Stimulated activated naive CD4-positive, alpha-beta T cell (primary cell): ENCODE results near the gene CAP1.
A peak's percentile ranks its signal among the peaks of the same experiment; 100 is the strongest.

Source experiments
- DNase-seq, 6 experiments: peaks; one replicate each; lab custom pipeline; 2025; lab: John Stamatoyannopoulos, UW

CAP1 gene

GRCh38 chr1:40058453-40059337 is 18.2 kb downstream of the CAP1 start:
- no peak for DNase-seq

DNA sequence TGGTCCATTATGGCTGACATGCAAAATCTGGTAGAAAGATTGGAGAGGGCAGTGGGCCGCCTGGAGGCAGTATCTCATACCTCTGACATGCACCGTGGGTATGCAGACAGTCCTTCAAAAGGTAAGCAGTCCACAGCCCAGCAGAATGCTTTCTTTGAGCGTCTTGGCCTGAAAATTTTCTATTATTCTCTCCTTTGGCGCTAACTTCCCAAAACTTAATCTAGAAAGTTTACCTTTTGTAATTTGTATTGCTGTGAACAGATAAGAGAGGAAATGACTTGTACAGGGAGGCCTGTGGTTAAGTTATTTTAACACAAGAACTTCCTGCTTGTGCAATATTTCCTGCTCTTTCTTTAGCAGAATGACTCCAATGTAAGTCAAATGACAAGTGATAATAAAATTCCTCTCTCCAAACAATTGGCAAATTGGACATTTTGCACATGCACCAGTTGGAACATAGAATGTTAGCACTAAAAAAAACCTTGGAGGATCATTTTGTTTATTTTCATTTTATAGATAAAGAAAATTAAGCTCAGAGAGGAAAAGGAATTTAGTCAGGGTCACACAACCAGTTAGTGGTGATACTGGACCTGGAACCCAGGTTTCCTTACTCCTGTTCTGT is 18.9 kb downstream of the CAP1 start:
- peak in 3 of 6 experiments; percentile 42 to 59 (median 56) for DNase-seq

DNA sequence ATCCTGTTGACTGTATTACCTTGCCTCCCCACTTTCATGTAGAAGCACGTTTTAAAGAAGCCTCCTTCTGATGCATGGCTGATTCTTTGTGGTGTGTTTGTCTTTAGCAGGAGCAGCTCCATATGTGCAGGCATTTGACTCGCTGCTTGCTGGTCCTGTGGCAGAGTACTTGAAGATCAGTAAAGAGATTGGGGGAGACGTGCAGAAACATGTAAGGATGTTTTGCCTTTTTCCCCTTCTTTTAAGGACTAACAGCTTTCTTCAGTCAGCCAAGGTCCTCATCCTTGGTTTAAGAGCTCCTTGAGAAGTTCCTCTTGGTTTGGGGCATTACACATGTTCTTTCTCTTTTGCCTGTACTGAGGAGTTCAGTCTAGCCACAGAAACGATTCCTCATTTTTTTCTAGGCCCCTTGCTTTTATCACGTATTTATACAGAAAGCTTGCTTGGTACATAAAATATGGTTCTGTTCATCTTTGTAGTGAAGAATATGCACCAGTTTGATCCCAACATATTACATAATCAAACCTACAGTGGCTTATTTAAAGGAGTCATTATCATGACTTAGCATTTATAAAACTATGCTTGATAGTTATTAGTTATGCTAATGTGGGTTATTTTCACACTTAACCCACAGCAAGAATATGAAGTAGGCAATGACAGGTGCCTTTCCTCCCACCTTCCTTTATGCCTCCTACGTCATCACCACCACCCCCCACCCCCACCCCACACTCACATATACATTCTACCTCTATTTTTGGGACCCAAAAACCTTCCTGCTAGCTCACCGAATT is 19.6 kb downstream of the CAP1 start:
- DNase-seq = peak in 1 of 6 experiments; percentile 30

DNA sequence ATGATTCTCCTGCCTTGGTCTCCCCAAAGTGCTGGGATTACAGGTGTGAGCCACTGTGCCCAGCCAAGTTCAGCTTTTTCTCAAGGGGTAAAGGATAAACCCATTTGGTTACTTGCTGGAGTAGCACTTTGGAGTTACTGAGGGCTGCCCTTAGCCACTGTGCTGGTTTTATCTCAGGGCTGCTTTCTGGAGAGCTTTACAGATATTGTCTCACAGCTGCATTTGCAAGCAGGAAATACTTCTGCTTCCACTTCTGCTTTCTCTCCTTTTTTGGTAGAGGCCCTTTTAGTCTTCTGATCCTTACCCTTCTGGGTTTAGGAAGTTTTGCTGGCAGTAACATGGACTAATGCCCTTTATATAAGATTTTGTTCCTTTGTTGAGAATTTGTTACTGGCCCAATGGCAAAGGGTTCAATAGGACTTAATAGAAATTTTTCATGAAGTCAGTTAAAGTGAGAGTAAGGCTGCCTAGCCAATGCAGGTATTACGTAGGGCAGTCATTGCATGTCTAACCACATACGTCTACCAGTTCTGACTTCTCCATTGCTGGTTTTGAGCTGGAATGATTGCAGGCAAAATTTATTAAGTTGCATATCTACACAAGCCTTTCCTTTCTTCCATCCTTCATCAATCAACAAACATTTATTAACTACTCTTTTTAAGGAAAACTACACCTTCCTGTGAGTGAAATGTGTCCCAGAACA is 24.4 kb downstream of the CAP1 start:
- peak in 1 of 6 experiments; percentile 26 for DNase-seq

GRCh38 chr1:40067023-40067422 is 26.5 kb downstream of the CAP1 start:
- no peak for DNase-seq

- no peak for DNase-seq
Observed at GRCh38 chr1:40067851-40068250, 27.3 kb downstream of the CAP1 start.

GRCh38 chr1:40072142-40072541 is 31.6 kb downstream of the CAP1 start:
- no peak for DNase-seq

DNA sequence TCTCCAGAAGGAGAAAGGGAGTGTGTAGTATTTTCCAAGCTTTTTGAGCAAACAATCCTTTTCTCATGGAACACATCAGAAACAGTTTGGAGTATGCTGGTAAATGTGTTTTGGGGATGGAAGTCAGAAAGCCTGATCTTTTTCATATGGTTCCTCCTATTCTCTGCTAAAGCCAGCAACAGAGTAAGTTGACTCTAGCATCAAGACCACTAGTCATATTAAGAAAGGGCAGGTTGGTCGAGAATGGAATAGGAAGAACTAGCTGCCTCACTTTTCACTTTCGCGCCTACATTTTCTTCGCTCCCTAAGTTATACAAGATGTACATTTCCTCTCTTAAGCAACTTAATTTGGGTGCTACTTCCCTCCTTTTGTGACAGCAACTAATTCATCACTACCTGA is 32.5 kb downstream of the CAP1 start:
- DNase-seq = no peak

DNA sequence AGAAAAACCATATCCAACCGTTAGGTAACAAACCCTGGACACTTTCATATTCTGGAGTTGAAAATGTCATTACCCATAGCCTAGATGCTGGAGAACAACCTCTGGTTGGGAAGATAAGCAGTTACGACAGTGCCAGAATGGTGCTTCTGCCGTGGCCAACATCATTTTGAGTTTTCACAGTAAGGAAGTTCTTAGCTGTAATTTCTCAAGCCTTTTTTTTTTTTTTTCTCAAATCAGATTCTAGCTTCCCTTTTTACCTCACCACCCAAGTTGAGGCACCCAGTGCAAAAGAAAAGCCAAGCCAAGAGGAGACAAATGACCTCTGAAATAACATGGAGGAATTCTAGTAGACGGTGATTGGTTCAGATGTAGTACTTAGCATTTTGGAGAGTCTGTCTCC is 34.7 kb downstream of the CAP1 start:
- DNase-seq = no peak

GRCh38 chr1:40076895-40077312 is 36.4 kb downstream of the CAP1 start:
- DNase-seq = no peak

DNA sequence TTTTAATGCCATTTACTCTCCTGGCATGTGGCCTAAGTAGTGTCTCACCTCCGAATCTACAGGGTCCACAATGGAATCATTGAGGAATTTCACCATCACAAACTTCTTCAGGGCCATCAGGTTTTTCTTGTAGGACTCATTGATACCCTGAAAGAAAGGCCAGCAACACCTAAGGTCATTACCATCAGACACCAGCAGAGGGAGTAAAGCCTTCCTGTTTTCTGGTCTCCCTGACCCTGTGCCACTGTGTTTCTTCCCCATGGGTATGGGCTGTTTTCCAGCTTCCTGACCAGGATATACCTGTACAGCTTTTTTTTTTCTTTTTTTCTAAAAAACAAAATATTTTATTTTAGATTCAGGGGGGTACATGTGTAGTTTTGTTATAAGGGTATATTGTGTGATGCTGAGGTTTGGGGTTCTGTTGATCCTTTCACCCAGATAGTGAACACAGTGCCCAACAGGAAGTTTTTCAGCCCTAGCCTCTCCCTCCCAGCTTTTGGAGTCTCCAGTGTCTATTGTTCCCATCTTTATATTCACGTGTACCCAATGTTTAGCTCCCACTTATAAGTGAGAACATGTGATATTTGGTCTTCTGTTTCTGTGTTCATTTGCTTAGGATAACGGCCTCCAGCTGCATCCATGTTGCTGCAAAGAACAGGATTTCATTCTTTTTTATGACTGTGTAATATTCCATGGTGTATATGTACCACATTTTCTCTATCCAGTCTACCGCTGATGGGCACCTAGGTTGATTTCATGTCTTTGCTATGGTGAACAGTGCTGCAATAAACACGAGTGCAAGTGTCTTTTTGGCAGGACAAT is 38.2 kb downstream of the CAP1 start:
- DNase-seq = peak; percentile 8 to 69 (median 20)

GRCh38 chr1:40079774-40080400 is 39.4 kb downstream of the CAP1 start:
- no peak for DNase-seq

- no peak for DNase-seq
Observed at GRCh38 chr1:40081871-40082270, 41.3 kb downstream of the CAP1 start.

- peak in 2 of 6 experiments; percentile 12 to 21 for DNase-seq
Observed at GRCh38 chr1:40084750-40085149, 44.2 kb downstream of the CAP1 start.

DNA sequence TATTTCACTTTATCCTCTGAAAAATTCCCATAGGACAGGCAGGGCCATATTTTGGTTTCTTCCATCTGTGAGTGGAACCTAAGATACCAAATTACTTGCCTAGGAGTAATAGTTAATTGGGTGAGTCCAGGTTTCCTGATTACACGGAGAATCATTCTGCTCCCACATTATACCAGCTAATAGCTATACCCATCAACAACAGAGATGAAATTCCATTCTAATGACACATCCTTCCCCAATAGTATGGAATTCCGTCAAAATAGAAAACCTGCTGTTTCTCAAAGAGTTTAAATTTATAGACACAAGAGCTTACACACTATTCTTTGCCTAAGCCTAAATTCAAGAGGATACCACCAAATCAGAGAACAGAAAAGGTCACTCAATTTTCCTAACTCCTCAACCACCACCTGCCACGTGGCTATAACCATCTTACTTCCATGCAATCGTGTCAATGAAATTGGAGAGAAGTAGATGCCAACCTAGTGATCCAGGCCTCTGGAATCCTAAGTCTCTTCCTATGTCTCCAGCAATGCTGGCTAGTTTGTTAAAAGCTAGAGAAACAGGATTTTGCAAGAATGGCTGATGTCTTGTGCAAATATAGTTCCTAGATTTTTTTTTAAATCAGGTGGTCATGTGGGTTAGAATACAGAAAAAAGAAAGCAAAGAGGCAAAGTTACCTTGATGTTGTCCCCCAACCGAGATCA is 50.3 kb downstream of the CAP1 start:
- DNase-seq = no peak

GRCh38 chr1:40092241-40092640 is 51.7 kb downstream of the CAP1 start:
- DNase-seq = no peak

- no peak for DNase-seq
Observed at GRCh38 chr1:40092706-40093639, 52.4 kb downstream of the CAP1 start.

- DNase-seq = no peak
Observed at GRCh38 chr1:40094466-40095110, 54.1 kb downstream of the CAP1 start.
